ENCODE results near the gene FLNB.

DNA sequence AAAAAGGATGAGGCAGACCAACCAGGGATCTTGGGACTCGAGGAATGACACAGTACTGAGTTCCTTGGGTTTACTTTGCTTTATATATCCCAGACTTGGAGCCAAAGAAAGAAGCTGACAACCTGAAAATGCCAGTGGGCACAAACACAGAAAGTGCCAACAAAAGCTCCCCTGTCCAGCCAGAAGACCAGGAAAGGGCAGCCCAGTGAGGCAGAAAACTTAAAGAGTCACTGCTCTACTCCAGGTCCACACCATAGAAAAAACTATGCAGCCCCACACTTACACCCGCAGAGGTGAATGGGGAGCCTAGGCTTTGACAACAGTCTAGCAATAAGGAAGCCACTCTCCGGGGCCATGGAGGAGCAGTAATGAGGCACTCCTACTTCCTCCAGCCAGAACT is 80.3 kb downstream of the FLNB start:
- TF ChIP-seq, protein P1, sequence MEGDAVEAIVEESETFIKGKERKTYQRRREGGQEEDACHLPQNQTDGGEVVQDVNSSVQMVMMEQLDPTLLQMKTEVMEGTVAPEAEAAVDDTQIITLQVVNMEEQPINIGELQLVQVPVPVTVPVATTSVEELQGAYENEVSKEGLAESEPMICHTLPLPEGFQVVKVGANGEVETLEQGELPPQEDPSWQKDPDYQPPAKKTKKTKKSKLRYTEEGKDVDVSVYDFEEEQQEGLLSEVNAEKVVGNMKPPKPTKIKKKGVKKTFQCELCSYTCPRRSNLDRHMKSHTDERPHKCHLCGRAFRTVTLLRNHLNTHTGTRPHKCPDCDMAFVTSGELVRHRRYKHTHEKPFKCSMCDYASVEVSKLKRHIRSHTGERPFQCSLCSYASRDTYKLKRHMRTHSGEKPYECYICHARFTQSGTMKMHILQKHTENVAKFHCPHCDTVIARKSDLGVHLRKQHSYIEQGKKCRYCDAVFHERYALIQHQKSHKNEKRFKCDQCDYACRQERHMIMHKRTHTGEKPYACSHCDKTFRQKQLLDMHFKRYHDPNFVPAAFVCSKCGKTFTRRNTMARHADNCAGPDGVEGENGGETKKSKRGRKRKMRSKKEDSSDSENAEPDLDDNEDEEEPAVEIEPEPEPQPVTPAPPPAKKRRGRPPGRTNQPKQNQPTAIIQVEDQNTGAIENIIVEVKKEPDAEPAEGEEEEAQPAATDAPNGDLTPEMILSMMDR (IDR thresholded peaks at IDR 0.05) = no peak
- no peak for TF ChIP-seq POLR2AphosphoS5 (IDR thresholded peaks at IDR 0.05)
